Lung (tissue), 12 donors: ENCODE measurements around the gene MRTFB. TPM values are rescaled to one million over a fixed set of nuclear protein-coding genes. Genes with fewer than 3 reads are reported as not detected.

Experiments
- ATAC-seq: fragments of 200-7000 bp; cut with Tn5 transposase; one replicate; pipeline ENCODE4 v1.9.1; 2020; ENCODE audit warnings: moderate number of reproducible peaks; ENCODE audit not compliant: insufficient read depth, low FRiP score
- DNase-seq, 3 donors: peaks; one replicate each; pipeline ENCODE4 v3.0.0-alpha.2; 2013 to 2017
- H3K27ac ChIP-seq, 2 donors: one replicate each; pipeline ENCODE4 v1.5.1; 2013; ENCODE audit warnings: mild to moderate bottlenecking in 2 of 2, moderate library complexity in 2 of 2, control low read depth in 1 of 2, inconsistent platforms in 1 of 2, low read depth in 1 of 2, low read length in 1 of 2
- H3K27me3 ChIP-seq, 3 donors: one replicate each; pipeline ENCODE4 v1.5.1; 2013; ENCODE audit warnings: low read length in 2 of 3; ENCODE audit not compliant: control insufficient read depth in 3 of 3, insufficient read depth in 3 of 3
- H3K36me3 ChIP-seq, 4 donors: one replicate each; pipeline ENCODE4 v1.5.1; 2013; ENCODE audit warnings: low read length in 4 of 4, mild to moderate bottlenecking in 1 of 4, moderate library complexity in 1 of 4; ENCODE audit not compliant: control insufficient read depth in 4 of 4, insufficient read depth in 4 of 4
- H3K4me1 ChIP-seq, 5 donors: one replicate each; pipeline ENCODE4 v1.5.1; 2013; ENCODE audit warnings: low read length in 5 of 5, mild to moderate bottlenecking in 2 of 5, moderate library complexity in 1 of 5; ENCODE audit not compliant: control insufficient read depth in 5 of 5, insufficient read depth in 5 of 5
- H3K4me3 ChIP-seq: one replicate; pipeline ENCODE4 v1.5.1; 2013; ENCODE audit warnings: mild to moderate bottlenecking, control low read depth, moderate library complexity
- H3K9ac ChIP-seq, 2 donors: one replicate each; pipeline ENCODE4 v1.5.1; 2013; ENCODE audit warnings: low read length in 2 of 2, control low read depth in 1 of 2; ENCODE audit not compliant: insufficient read depth in 1 of 2
- H3K9me3 ChIP-seq, 4 donors: one replicate each; pipeline ENCODE4 v1.5.1; 2013; ENCODE audit warnings: low read length in 3 of 4, mild to moderate bottlenecking in 1 of 4, moderate library complexity in 1 of 4; ENCODE audit not compliant: control insufficient read depth in 4 of 4, insufficient read depth in 3 of 4
- WGBS, 2 donors: extraction: QIAGEN DNeasy Blood & Tissue Kit; methylation state at CpG; one replicate each; pipeline ENCODE4 v1.1.7; 2013; 5-methylcytosine and 5-hydroxymethylcytosine counted together
- polyA plus RNA-seq, 2 donors: library from polyadenylated mRNA; stranded (reverse); fragments of 200-250 nt; gene quantifications; one replicate each; pipeline ENCODE4 v1.2.1, GENCODE V29; 2013
- total RNA-seq, 2 donors: library from RNA; depleted of rRNA in 1 of 2; stranded (reverse); fragments of >200 nt in 1 of 2; gene quantifications; one replicate each; pipeline ENCODE4 v1.2.1, GENCODE V29; 2014 to 2021
- TF ChIP-seq, protein P1 (sequence below): IDR thresholded peaks from 2 replicates; pipeline ENCODE4 v1.5.1; 2012; ENCODE audit warnings: mild to moderate bottlenecking; ENCODE audit errors: control extremely low read depth, extremely low read depth
- donor health status: control.
- donor health status: control.
- donor health status: Bipolar disorder and iron deficiency.
- donor health status: healthy.
- donor health status: DM: yes; HTN: yes; CAD: no.

The MRTFB gene
- total and polyA plus RNA-seq, 4 donors: 8.8 to 50.9 (median 27.8) TPM

DNA sequence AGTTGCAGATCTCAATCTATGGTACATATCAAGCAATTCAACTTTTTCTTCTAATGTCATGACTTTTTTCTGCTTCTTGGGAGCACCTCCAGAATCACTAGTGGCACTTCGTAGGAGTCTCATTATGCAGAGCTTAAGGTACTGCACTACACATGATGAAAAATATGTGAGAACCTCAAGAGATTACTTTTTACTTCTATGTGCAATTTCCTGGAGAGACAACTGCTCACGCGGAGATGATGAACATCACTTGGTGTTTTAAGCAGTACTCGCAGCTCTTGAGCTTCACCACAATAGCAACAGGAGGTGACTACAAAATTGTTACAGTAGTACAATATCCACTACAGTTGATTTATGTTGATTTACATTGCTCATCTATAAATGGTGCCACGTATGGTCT, 79.7 kb downstream of the MRTFB start:
- TF ChIP-seq, protein P1, sequence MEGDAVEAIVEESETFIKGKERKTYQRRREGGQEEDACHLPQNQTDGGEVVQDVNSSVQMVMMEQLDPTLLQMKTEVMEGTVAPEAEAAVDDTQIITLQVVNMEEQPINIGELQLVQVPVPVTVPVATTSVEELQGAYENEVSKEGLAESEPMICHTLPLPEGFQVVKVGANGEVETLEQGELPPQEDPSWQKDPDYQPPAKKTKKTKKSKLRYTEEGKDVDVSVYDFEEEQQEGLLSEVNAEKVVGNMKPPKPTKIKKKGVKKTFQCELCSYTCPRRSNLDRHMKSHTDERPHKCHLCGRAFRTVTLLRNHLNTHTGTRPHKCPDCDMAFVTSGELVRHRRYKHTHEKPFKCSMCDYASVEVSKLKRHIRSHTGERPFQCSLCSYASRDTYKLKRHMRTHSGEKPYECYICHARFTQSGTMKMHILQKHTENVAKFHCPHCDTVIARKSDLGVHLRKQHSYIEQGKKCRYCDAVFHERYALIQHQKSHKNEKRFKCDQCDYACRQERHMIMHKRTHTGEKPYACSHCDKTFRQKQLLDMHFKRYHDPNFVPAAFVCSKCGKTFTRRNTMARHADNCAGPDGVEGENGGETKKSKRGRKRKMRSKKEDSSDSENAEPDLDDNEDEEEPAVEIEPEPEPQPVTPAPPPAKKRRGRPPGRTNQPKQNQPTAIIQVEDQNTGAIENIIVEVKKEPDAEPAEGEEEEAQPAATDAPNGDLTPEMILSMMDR: no peak
- no peak for DNase-seq
- peaks cover 0 to 6% (median 3%) of the 10 kb centered on the region in 5 donors for H3K4me1 ChIP-seq
- H3K4me3 ChIP-seq: no peak overlapping the region
- H3K27ac ChIP-seq: no peak overlapping the region
- ATAC-seq: no peak
- no peaks in the 10 kb centered on the region for H3K27me3 ChIP-seq
- WGBS, 2 donors: 95 to 96% methylated on average over 5 of the region's 5 CpGs
- H3K9me3 ChIP-seq: no peaks in the 10 kb centered on the region
- no peak overlapping the region for H3K9ac ChIP-seq
- H3K36me3 ChIP-seq: peaks cover 0 to 3% (median 1%) of the 10 kb centered on the region in 4 donors

DNA sequence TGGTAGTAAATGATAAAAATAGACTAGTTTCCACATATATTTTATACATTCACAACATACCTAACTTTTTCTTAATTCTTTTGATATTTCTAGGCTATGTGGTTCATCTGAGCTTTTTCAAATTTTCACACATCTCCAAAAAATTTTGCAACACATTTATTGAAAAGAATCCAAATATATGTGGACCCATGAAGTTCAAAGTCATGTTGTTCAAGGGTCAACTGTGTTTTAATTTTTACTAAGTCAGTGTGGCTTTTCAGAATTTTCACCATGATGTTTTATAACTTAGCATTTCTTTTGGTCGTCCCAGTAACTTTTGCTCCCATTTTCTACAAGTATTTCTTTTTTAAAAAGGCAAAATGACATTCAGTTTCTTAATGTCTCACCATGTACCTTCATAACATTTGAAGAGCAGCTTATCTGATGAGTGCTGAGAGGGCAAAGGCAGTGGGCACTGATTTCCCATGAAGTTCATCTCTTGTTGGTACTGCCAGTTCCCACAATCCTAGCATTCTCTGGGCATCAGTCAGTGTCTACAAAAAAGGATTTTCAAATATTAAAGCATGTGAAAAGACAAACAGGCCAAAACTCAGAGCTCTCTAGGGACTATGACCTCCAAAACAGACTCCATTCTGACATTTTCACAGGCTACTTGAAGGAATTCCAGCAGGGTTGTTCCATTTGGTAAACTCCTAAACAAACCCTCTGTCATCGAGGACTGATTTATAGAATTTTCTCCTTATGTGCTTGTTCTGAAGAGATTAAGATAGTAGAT, 80.3 kb downstream of the MRTFB start:
- DNase-seq: peak in 1 of 3 donors; percentile 20
- peak overlapping the region in 1 of 2 donors; percentile 9 for H3K27ac ChIP-seq

DNA sequence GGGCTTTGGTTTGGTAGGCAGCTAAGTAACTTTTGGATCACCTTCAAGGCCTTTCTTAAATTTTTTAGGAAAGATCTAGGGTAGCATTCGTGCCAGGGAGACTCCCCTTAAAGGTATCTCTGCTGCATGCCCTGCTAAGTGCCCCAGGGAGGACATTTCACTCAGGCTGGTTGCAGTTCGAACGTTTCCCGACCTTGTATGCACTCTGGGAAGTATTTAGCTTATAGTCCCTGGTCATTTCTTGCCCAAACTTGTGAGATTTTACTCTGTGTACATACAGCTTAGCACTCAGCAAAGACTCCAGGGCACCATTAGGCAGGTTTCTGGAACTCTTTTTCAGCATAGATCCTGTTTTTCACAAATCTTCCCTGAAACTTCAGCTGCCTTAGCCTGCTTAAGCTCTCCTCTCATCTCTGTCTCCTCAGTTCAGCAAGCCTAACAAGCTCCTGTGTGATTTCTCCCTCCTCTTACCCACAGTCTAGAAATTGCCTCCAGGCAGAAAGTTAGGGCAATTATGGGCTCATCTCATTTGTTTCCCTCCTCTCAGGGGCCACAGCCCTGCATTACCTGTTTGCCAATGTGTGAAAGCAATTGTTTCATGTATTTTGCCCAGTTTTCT, 84.6 kb downstream of the MRTFB start:
- H3K4me1 ChIP-seq: peaks cover 0 to 6% (median 0%) of the 10 kb centered on the region in 5 donors
- peaks cover 0 to 3% (median under 1%) of the 10 kb centered on the region in 4 donors for H3K36me3 ChIP-seq
- TF ChIP-seq, protein P1: no peak
- H3K9ac ChIP-seq: no peak overlapping the region
- no peak for DNase-seq
- H3K9me3 ChIP-seq: no peaks in the 10 kb centered on the region
- H3K4me3 ChIP-seq: no peak overlapping the region
- no peak for ATAC-seq
- no peaks in the 10 kb centered on the region for H3K27me3 ChIP-seq
- H3K27ac ChIP-seq: peak overlapping the region; percentile 22 to 46
- 83 to 85% methylated on average over 4 of the region's 4 CpGs for WGBS, 2 donors

More for the DNA sequence above, 80.3 kb downstream of the MRTFB start:
- no peak for ATAC-seq
- H3K36me3 ChIP-seq: peaks cover 0 to 3% (median 1%) of the 10 kb centered on the region in 4 donors
- peaks cover 0 to 6% (median 3%) of the 10 kb centered on the region in 5 donors for H3K4me1 ChIP-seq
- TF ChIP-seq, protein P1: no peak
- no peak overlapping the region for H3K4me3 ChIP-seq
- H3K9me3 ChIP-seq: no peaks in the 10 kb centered on the region
- H3K27me3 ChIP-seq: no peaks in the 10 kb centered on the region
- H3K9ac ChIP-seq: no peak overlapping the region
- WGBS, 2 donors: 86 to 88% methylated on average over 2 of the region's 2 CpGs
